Kidney epithelial cell (primary cell): ENCODE data around the gene DCAF6. TPM values are rescaled to one million over a fixed set of nuclear protein-coding genes. Genes with fewer than 3 reads are reported as not detected.

Source experiments
- DNase-seq: peaks from one replicate; pipeline ENCODE4 v3.0.0-alpha.2; 2010; ENCODE audit warnings: low read depth
- H3K27me3 ChIP-seq: 2 replicates; pipeline ENCODE4 v1.6.0; 2011; ENCODE audit warnings: low read length; ENCODE audit not compliant: control insufficient read depth, insufficient read depth
- H3K36me3 ChIP-seq: 2 replicates; pipeline ENCODE4 v1.5.1; 2011; ENCODE audit warnings: low read length; ENCODE audit not compliant: control insufficient read depth, insufficient read depth
- H3K4me3 ChIP-seq: 2 replicates; pipeline ENCODE4 v1.5.1; 2011; ENCODE audit warnings: low read depth, mild to moderate bottlenecking, control low read depth, low read length
- CTCF ChIP-seq: IDR thresholded peaks from 2 replicates; pipeline ENCODE4 v1.5.1; 2011; ENCODE audit warnings: mild to moderate bottlenecking, moderate library complexity, low read length, control low read depth, inconsistent platforms; ENCODE audit not compliant: insufficient read depth, poor library complexity, severe bottlenecking
- total RNA-seq: library from RNA; depleted of rRNA; stranded (reverse); fragments of >200 nt; gene quantifications from 2 replicates; pipeline ENCODE4 v1.2.3, GENCODE V29; 2015

DCAF6 gene
- total RNA-seq, 1 donor from 2014 or later: 27.2 TPM

DNA sequence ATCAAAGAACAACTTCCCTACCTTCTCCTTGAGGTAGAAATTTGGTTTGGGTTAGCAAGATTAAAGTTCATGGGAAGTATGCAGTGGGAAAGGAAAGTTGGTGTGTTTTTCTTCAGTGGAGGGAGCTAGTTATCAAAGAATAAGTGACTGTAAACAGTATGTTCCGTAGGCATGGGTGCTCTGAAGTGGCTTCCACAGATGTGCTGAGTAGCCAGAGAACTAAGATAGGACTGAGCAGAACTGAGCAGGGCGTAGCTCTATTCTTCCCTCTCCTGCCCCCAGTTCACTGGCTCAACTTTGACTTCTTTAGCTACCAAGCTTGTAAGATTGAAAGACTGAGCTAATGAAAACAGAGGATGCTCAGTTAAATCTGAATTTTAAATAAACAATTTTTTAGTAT is 26.0 kb upstream of the DCAF6 start:
- no peak for TF ChIP-seq CTCF
- Histone ChIP-seq H3K36me3 (no peaks in the 10 kb centered on the region), H3K27me3 (no peaks in the 10 kb centered on the region), H3K4me3 (no peak overlapping the region)
- no peak for DNase-seq

GRCh38 chr1:167911413-167911812 is 25.1 kb upstream of the DCAF6 start:
- Histone ChIP-seq H3K4me3 (no peak overlapping the region), H3K27me3 (no peaks in the 10 kb centered on the region), H3K36me3 (no peaks in the 10 kb centered on the region)
- no peak for TF ChIP-seq CTCF
- DNase-seq: no peak

DNA sequence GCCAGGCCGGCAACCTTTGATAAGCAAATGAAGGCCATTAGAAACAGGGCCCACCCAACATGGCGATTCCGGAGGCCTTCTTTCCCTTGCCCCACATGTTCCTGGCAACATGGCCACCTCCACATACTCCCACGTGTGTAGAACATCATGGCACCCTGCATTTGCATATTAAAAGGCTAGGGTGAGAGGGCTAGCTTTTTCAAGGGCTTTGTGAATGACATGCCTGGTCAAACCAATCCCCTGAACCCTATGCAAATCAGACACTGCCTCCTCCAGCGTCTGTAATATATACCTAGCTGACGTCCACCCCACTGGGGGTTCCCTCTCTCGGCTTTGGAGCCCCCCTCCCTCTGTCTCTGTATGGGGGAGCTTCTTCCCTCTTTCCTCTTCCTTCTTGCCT is 24.2 kb upstream of the DCAF6 start:
- Histone ChIP-seq H3K4me3 (no peak overlapping the region), H3K27me3 (no peaks in the 10 kb centered on the region), H3K36me3 (no peaks in the 10 kb centered on the region)
- DNase-seq: no peak
- TF ChIP-seq CTCF: no peak

- no peaks in the 10 kb centered on the region for H3K27me3 ChIP-seq
Measured at GRCh38 chr1:167913895-167914496, 22.5 kb upstream of the DCAF6 start, which contains the start of gene ADCY10. ADCY10 (minus strand) TSS chr1:167914134; CDS start chr1:167905140, 8,994 bp downstream.

GRCh38 chr1:167915569-167915968 is 20.9 kb upstream of the DCAF6 start:
- DNase-seq: no peak
- H3K4me3 ChIP-seq: no peak overlapping the region
- TF ChIP-seq CTCF: no peak

More at GRCh38 chr1:167913895-167914496, 22.5 kb upstream of the DCAF6 start, which contains the start of gene ADCY10:
- no peak for DNase-seq
- TF ChIP-seq CTCF: no peak
- H3K36me3 ChIP-seq: no peaks in the 10 kb centered on the region
- H3K4me3 ChIP-seq: no peak within 1 kb of the TSS

More at GRCh38 chr1:167915569-167915968, 20.9 kb upstream of the DCAF6 start:
- Histone ChIP-seq H3K27me3 (no peaks in the 10 kb centered on the region), H3K36me3 (no peaks in the 10 kb centered on the region)
